Measurements from ENCODE around the gene YEATS4. TPM values are rescaled to one million over a fixed set of nuclear protein-coding genes. Genes with fewer than 3 reads are reported as not detected.

Gene YEATS4
- total and polyA plus RNA-seq, 8 donors = 6.0 to 15.6 (median 10.6) TPM

- Histone ChIP-seq H3K9me3 (no peaks in the 10 kb centered on the region), H3K4me3 (no peak overlapping the region), H3K36me3 (no peaks in the 10 kb centered on the region), H3K4me1 (peaks cover 0 to 16% (median 9%) of the 10 kb centered on the region in 3 donors), H3K27me3 (no peaks in the 10 kb centered on the region), H3K27ac (no peak overlapping the region)
- ATAC-seq (no peak), DNase-seq (no peak), FAIRE-seq (no peak)
- TF ChIP-seq, protein P1, sequence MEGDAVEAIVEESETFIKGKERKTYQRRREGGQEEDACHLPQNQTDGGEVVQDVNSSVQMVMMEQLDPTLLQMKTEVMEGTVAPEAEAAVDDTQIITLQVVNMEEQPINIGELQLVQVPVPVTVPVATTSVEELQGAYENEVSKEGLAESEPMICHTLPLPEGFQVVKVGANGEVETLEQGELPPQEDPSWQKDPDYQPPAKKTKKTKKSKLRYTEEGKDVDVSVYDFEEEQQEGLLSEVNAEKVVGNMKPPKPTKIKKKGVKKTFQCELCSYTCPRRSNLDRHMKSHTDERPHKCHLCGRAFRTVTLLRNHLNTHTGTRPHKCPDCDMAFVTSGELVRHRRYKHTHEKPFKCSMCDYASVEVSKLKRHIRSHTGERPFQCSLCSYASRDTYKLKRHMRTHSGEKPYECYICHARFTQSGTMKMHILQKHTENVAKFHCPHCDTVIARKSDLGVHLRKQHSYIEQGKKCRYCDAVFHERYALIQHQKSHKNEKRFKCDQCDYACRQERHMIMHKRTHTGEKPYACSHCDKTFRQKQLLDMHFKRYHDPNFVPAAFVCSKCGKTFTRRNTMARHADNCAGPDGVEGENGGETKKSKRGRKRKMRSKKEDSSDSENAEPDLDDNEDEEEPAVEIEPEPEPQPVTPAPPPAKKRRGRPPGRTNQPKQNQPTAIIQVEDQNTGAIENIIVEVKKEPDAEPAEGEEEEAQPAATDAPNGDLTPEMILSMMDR (IDR thresholded peaks at IDR 0.05) = no peak
- intact Hi-C loops (cut with DNase I) = no loop called here
- WGBS, 2 donors = 67 to 70% methylated on average over 2 of the region's 2 CpGs
These were observed 4.0 kb upstream of the YEATS4 start for GRCh38 chr12:69355363-69356028.

- no peaks in the 10 kb centered on the region for H3K36me3 ChIP-seq
- H3K27ac ChIP-seq = peak overlapping the region; percentile 96 to 99 (median 97)
- ATAC-seq (no peak), FAIRE-seq (no peak), DNase-seq (no peak)
- peak overlapping the region; percentile 51 to 82 (median 75) for H3K4me3 ChIP-seq
- H3K4me1 ChIP-seq = peaks cover 0 to 16% (median 6%) of the 10 kb centered on the region in 3 donors
- H3K9me3 ChIP-seq = no peaks in the 10 kb centered on the region
- intact Hi-C loops (cut with DNase I) = no loop called here
- WGBS, 2 donors = 4 to 5% methylated on average over 10 of the region's 10 CpGs
- TF ChIP-seq, protein P1 (IDR thresholded peaks at IDR 0.05) = no peak
- no peaks in the 10 kb centered on the region for H3K27me3 ChIP-seq
These were observed 767 bp downstream of the YEATS4 start for GRCh38 chr12:69360348-69360672.

- peaks cover 7 to 13% (median 9%) of the 10 kb centered on the region in 3 donors for H3K36me3 ChIP-seq
- no peak overlapping the region for H3K27ac ChIP-seq
- no peak for ATAC-seq
- no peak for DNase-seq
- WGBS, 2 donors = 96 to 98% methylated on average over 5 of the region's 5 CpGs
- intact Hi-C loops (cut with DNase I) = no loop called here
- no peak for FAIRE-seq
- no peak overlapping the region for H3K4me3 ChIP-seq
- H3K4me1 ChIP-seq = no peaks in the 10 kb centered on the region
- TF ChIP-seq, protein P1 (IDR thresholded peaks at IDR 0.05) = no peak
- H3K27me3 ChIP-seq = no peaks in the 10 kb centered on the region
- no peaks in the 10 kb centered on the region for H3K9me3 ChIP-seq
These were observed 7.3 kb downstream of the YEATS4 start for GRCh38 chr12:69366796-69367195.

DNA sequence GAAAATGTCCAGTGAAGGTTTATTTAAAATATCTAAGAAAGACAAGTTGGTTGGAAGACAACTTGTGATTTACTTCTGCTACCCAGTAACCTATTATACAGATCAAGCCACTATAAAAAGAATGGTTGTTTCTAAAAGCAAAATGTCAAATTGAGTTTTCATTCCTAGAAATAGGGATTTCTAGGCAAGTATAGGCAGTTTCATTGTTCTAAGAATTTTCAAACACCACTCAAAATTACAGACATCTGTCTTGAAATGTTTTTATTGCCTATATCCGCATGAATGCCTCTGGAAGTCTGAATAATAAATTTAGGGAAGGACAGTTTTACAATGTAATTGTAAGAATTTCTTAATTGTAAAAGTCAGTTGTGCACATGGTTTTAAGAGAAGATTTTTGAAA lies 8.6 kb downstream of the YEATS4 start:
- no peak for DNase-seq
- H3K4me3 ChIP-seq = no peak overlapping the region
- no peaks in the 10 kb centered on the region for H3K4me1 ChIP-seq
- H3K36me3 ChIP-seq = peaks cover 7 to 16% (median 11%) of the 10 kb centered on the region in 3 donors
- no peaks in the 10 kb centered on the region for H3K9me3 ChIP-seq
- TF ChIP-seq, protein P1 (IDR thresholded peaks at IDR 0.05) = no peak
- 92% methylated on average over 1 of the region's 1 CpG for WGBS, 2 donors
- no peak for FAIRE-seq
- no peak for ATAC-seq
- H3K27ac ChIP-seq = no peak overlapping the region
- intact Hi-C loops (cut with DNase I) = no loop called here
- H3K27me3 ChIP-seq = no peaks in the 10 kb centered on the region

DNA sequence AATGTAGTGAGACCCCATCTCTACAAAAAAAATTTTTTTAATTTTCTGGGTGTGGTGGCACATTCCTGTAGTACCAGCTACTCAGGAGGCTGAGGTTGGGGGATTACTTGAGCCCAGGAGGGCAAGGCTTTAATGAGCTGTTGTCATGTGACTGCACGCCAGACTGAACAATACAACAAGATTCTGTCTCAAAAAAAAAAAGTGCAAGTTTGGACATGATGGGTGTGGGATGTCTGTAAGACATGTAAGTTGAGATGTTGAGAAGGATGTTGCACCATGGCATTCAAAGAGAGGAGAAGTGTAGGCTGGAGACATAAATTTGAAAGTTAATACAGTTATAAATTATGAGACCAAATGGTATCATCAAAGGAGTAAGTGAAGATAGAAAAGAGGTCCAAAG lies 23.5 kb downstream of the YEATS4 start:
- WGBS, 2 donors = 96 to 100% methylated on average over 1 of the region's 1 CpG
- intact Hi-C loops (cut with DNase I) = no loop called here

More for the DNA sequence above, 23.5 kb downstream of the YEATS4 start:
- Histone ChIP-seq H3K9me3 (no peaks in the 10 kb centered on the region), H3K36me3 (no peaks in the 10 kb centered on the region), H3K4me3 (no peak overlapping the region), H3K27ac (no peak overlapping the region), H3K4me1 (no peaks in the 10 kb centered on the region), H3K27me3 (no peaks in the 10 kb centered on the region)
- DNase-seq (no peak), FAIRE-seq (no peak), ATAC-seq (no peak)
- TF ChIP-seq, protein P1 (IDR thresholded peaks at IDR 0.05) = no peak
